Transverse colon (tissue), 4 donors: Measurements from ENCODE around the gene NTN3. TPM values are rescaled to one million over a fixed set of nuclear protein-coding genes. Genes with fewer than 3 reads are reported as not detected.

ENCODE experiments used
- DNase-seq: peaks from one replicate; pipeline ENCODE4 v3.0.0-alpha.2; 2019
- H3K27ac ChIP-seq, 4 donors: fragments of 200-600 bp; sonication (generic); 2 replicates each; pipeline ENCODE4 v1.5.1; 2016 to 2018; ENCODE audit warnings: inconsistent platforms in 4 of 4
- H3K27me3 ChIP-seq: fragments of 200-600 bp; sonication (generic); 2 replicates; pipeline ENCODE4 v1.5.1; 2017; ENCODE audit warnings: inconsistent platforms
- H3K36me3 ChIP-seq, 4 donors: fragments of 200-600 bp; sonication (generic); 2 replicates each; pipeline ENCODE4 v1.5.1; 2017 to 2019; ENCODE audit warnings: inconsistent platforms in 4 of 4
- H3K4me1 ChIP-seq, 4 donors: fragments of 200-600 bp; sonication (generic); 2 replicates each; pipeline ENCODE4 v1.5.1; 2017 to 2020; ENCODE audit warnings: inconsistent platforms in 4 of 4
- H3K4me3 ChIP-seq, 4 donors: fragments of 200-600 bp; sonication (generic); 1 replicate in 1 of 4; 2 replicates in 3 of 4; pipeline versions ENCODE4 v1.5.1 to v1.6.1; 2017 to 2019; ENCODE audit warnings: inconsistent platforms in 4 of 4
- H3K9me3 ChIP-seq, 2 donors: fragments of 200-600 bp; sonication (generic); 2 replicates each; pipeline ENCODE4 v1.5.1; 2017 to 2019; ENCODE audit warnings: inconsistent platforms in 2 of 2
- EP300 ChIP-seq: sonication (generic); formaldehyde crosslinking; IDR thresholded peaks from one replicate; pipeline ENCODE4 v1.6.1; 2017; ENCODE audit warnings: antibody characterized with exemption, low read depth
- POLR2A ChIP-seq: fragments of 450-650 bp; IDR thresholded peaks from one replicate; pipeline ENCODE4 v1.6.1; 2016; ENCODE audit warnings: antibody characterized with exemption, mild to moderate bottlenecking, moderate library complexity
- POLR2AphosphoS5 ChIP-seq, 3 donors: sonication (generic); formaldehyde crosslinking; IDR thresholded peaks; one replicate each; pipeline ENCODE4 v1.6.1; 2016; ENCODE audit warnings: antibody characterized with exemption in 3 of 3
- WGBS, 2 donors: methylation state at CpG; one replicate each; pipeline ENCODE4 v1.1.5; 2018; ENCODE audit warnings: low coverage in 1 of 2; 5-methylcytosine and 5-hydroxymethylcytosine counted together
- in situ Hi-C, 4 donors: fragments of 200-750 bp; cut with MboI; loops; one replicate each; pipeline versions ENCODE4 v1.15.0 to v1.15.1; 2017; ENCODE audit warnings: low sequenced_read_pairs in 3 of 4, low pct_ligation_motif_present in 1 of 4, low pct_unique_long_range_greater_than_20kb in 1 of 4
- intact Hi-C: fragments of 100-400 bp; cut with DNase I; formaldehyde crosslinking; loops from one replicate; pipeline ENCODE4 v1.15.1; 2023; ENCODE audit warnings: low total_unique reads
- total RNA-seq, 4 donors: library from RNA; depleted of rRNA; stranded (reverse); fragments of >200 nt; gene quantifications; one replicate each; pipeline ENCODE4 v1.1.0, GENCODE V29; 2016
- TF ChIP-seq, protein P1 (sequence below), 5 experiments: fragments of 200-600 bp in 3 of 5; fragments of 450-650 bp in 2 of 5; sonication (generic) in 3 of 5; IDR thresholded peaks; 1 replicate in 2 of 5; 2 replicates in 3 of 5; pipeline ENCODE4 v1.5.1; 2016 to 2017; ENCODE audit warnings: antibody characterized with exemption in 5 of 5, inconsistent platforms in 3 of 5, mild to moderate bottlenecking in 2 of 5, moderate library complexity in 1 of 5

The NTN3 gene
- total RNA-seq, 4 donors from 2014 or later = not detected

GRCh38 chr16:2498531-2499253 is 27.6 kb downstream of the NTN3 start:
- no peak for DNase-seq
- 90% methylated on average over 12 of the region's 15 CpGs; no CpG with 5 or more reads in 1 of the 2 donors for WGBS, 2 donors
- TF ChIP-seq, protein P1, sequence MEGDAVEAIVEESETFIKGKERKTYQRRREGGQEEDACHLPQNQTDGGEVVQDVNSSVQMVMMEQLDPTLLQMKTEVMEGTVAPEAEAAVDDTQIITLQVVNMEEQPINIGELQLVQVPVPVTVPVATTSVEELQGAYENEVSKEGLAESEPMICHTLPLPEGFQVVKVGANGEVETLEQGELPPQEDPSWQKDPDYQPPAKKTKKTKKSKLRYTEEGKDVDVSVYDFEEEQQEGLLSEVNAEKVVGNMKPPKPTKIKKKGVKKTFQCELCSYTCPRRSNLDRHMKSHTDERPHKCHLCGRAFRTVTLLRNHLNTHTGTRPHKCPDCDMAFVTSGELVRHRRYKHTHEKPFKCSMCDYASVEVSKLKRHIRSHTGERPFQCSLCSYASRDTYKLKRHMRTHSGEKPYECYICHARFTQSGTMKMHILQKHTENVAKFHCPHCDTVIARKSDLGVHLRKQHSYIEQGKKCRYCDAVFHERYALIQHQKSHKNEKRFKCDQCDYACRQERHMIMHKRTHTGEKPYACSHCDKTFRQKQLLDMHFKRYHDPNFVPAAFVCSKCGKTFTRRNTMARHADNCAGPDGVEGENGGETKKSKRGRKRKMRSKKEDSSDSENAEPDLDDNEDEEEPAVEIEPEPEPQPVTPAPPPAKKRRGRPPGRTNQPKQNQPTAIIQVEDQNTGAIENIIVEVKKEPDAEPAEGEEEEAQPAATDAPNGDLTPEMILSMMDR (IDR thresholded peaks at IDR 0.05) = no peak
- TF ChIP-seq POLR2A (no peak), EP300 (no peak), POLR2AphosphoS5 (IDR thresholded peaks at IDR 0.05) (no peak)
- Histone ChIP-seq H3K27me3 (no peaks in the 10 kb centered on the region), H3K9me3 (no peaks in the 10 kb centered on the region), H3K4me1 (peaks cover 6 to 31% (median 11%) of the 10 kb centered on the region in 4 donors), H3K36me3 (no peaks in the 10 kb centered on the region), H3K4me3 (no peak overlapping the region), H3K27ac (no peak overlapping the region)
- intact Hi-C loops (loop anchor here (5.0 kb wide), 1 partner anchor 156 kb away; the partner anchor contains the start of gene ABCA3), in situ Hi-C loops (loop anchor here (10.0 to 25.0 kb wide), 4 partner anchors 64 to 336 kb away; partner anchors contain the start of genes ABCA3 (in 2 of the 4), CASKIN1 (in 1 of the 4) and TRAF7 (in 1 of the 4))

GRCh38 chr16:2499454-2499853 is 28.4 kb downstream of the NTN3 start:
- H3K9me3 ChIP-seq = no peaks in the 10 kb centered on the region
- H3K27ac ChIP-seq = no peak overlapping the region
- no peak overlapping the region for H3K4me3 ChIP-seq
- peaks cover 6 to 31% (median 11%) of the 10 kb centered on the region in 4 donors for H3K4me1 ChIP-seq
- H3K36me3 ChIP-seq = no peaks in the 10 kb centered on the region
- whole genome bisulfite sequencing, 2 donors = 91% methylated on average over 6 of the region's 6 CpGs; no CpG with 5 or more reads in 1 of the 2 donors
- no peaks in the 10 kb centered on the region for H3K27me3 ChIP-seq
- in situ Hi-C loops (loop anchor here (10.0 to 25.0 kb wide), 4 partner anchors 65 to 337 kb away; partner anchors contain the start of genes ABCA3 (in 2 of the 4), CASKIN1 (in 1 of the 4) and TRAF7 (in 1 of the 4)), intact Hi-C loops (loop anchor here (5.0 kb wide), 1 partner anchor 157 kb away; the partner anchor contains the start of gene ABCA3)
- no peak for DNase-seq
- TF ChIP-seq, protein P1 (IDR thresholded peaks at IDR 0.05) = no peak
- TF ChIP-seq POLR2AphosphoS5 (IDR thresholded peaks at IDR 0.05) = no peak
- TF ChIP-seq EP300 = no peak
- no peak for TF ChIP-seq POLR2A

DNA sequence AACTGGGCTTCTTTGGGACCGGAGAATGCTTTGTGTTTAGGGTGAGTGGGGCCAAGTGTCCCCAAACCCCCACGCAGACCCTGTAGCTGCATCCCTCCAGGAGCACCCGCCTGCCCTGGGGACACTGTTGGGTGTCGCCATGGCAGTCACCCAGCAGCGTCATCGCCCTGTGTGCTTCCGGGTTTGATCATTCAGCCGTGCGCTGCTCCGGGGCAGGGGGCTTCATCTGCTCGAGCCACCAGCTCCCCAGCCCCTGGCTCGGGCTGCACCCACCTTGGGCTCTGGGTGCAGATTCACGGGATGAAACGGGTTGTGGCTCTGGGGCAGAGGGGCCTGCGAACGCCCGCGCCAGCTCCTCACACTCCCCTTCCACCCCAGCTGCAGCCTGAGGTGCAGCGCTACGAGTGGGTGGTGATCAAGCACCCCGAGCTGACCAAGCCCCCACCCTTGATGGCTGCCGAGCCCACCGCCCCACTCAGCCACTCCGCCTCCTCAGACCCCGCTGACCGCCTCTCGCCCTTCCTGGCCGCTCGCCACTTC is 28.9 kb downstream of the NTN3 start:
- H3K9me3 ChIP-seq = no peaks in the 10 kb centered on the region
- no peaks in the 10 kb centered on the region for H3K36me3 ChIP-seq
- in situ Hi-C loops = loop anchor here (10.0 to 25.0 kb wide), 4 partner anchors 65 to 338 kb away; partner anchors contain the start of genes ABCA3 (in 2 of the 4), CASKIN1 (in 1 of the 4) and TRAF7 (in 1 of the 4)
- DNase-seq = no peak
- intact Hi-C loops = loop anchor here (5.0 kb wide), 1 partner anchor 158 kb away; the partner anchor contains the start of gene ABCA3
- WGBS, 2 donors = 91% methylated on average over 20 of the region's 29 CpGs; no CpG with 5 or more reads in 1 of the 2 donors
- peaks cover 6 to 31% (median 11%) of the 10 kb centered on the region in 4 donors for H3K4me1 ChIP-seq
- H3K4me3 ChIP-seq = no peak overlapping the region
- TF ChIP-seq POLR2AphosphoS5 (IDR thresholded peaks at IDR 0.05) = no peak
- TF ChIP-seq POLR2A = no peak
- TF ChIP-seq, protein P1 (IDR thresholded peaks at IDR 0.05) = no peak
- no peak for TF ChIP-seq EP300
- no peaks in the 10 kb centered on the region for H3K27me3 ChIP-seq
- H3K27ac ChIP-seq = no peak overlapping the region

- Histone ChIP-seq H3K36me3 (no peaks in the 10 kb centered on the region), H3K27ac (no peak overlapping the region), H3K4me3 (no peak overlapping the region), H3K27me3 (no peaks in the 10 kb centered on the region), H3K9me3 (no peaks in the 10 kb centered on the region), H3K4me1 (peaks cover 6 to 31% (median 11%) of the 10 kb centered on the region in 4 donors)
- no peak for TF ChIP-seq POLR2AphosphoS5 (IDR thresholded peaks at IDR 0.05)
- TF ChIP-seq, protein P1 (IDR thresholded peaks at IDR 0.05) = no peak
- no peak for TF ChIP-seq POLR2A
- no peak for TF ChIP-seq EP300
- intact Hi-C loops = no loop called here
- no peak for DNase-seq
- WGBS, 2 donors = 86% methylated on average over 19 of the region's 20 CpGs; no CpG with 5 or more reads in 1 of the 2 donors
- in situ Hi-C loops = no loop called here
Measured at GRCh38 chr16:2500430-2500917, 29.4 kb downstream of the NTN3 start.
